K562 treated with DMSO at 1 percent for 48 hours (cell line): ENCODE results near the gene TMEM121. TPM values are rescaled to one million over a fixed set of nuclear protein-coding genes. Genes with fewer than 3 reads are reported as not detected.

Experiments used
- total RNA-seq: library from RNA; unstranded; fragments of 300-600 nt; gene quantifications from 2 replicates; pipeline ENCODE4 v1.2.3, GENCODE V29; 2022; ENCODE audit warnings: low replicate concordance; ENCODE audit errors: extremely low read depth

The TMEM121 gene
- not detected in 2 replicates for total RNA-seq

GRCh38 chr14:105525861-105526775 lies at the start of gene TMEM121:
Gene TMEM121 (plus strand): TSS chr14:105526583. CDS start chr14:105528835, 2,252 bp downstream.

GRCh38 chr14:105486163-105486973 lies 40.0 kb upstream of the TMEM121 start, which contains the start of gene CRIP1:
Gene CRIP1 (plus strand): TSS chr14:105486886. CDS start chr14:105487260, 374 bp downstream.

GRCh38 chr14:105490572-105491365 lies 35.6 kb upstream of the TMEM121 start, which contains the start of gene TEDC1:
Gene TEDC1 (plus strand): TSS chr14:105491246. CDS start chr14:105491376, 130 bp downstream.

Other genes with a start within 250 kb of the TMEM121 start
- gene BRF1, start 225.6 kb upstream of the TMEM121 start, total RNA-seq: not detected in 2 replicates
- not detected in 2 replicates for gene PACS2, start 211.8 kb upstream of the TMEM121 start, total RNA-seq
- gene TEX22, start 128.0 kb upstream of the TMEM121 start, total RNA-seq: not detected in 2 replicates
- not detected in 2 replicates for gene MTA1, start 106.8 kb upstream of the TMEM121 start, total RNA-seq
- not detected in 2 replicates for gene CRIP2, start 51.8 kb upstream of the TMEM121 start, total RNA-seq
- gene CRIP1, start 39.7 kb upstream of the TMEM121 start, total RNA-seq: not detected in 2 replicates
- not detected in 2 replicates for gene TEDC1, start 35.3 kb upstream of the TMEM121 start, total RNA-seq